Stomach (tissue), 4 donors: Measurements from ENCODE around the gene GFRA3.

ENCODE experiments used
- CTCF ChIP-seq, 7 experiments: fragments of 450-650 bp in 4 of 7; fragments of 200-600 bp in 3 of 7; sonication (generic) in 3 of 7; IDR thresholded peaks; one replicate each; pipeline ENCODE4 v1.5.1; 2016 to 2019; ENCODE audit warnings: antibody characterized with exemption in 7 of 7, control low read depth in 2 of 7, mild to moderate bottlenecking in 1 of 7
- EP300 ChIP-seq: sonication (generic); formaldehyde crosslinking; IDR thresholded peaks from one replicate; pipeline ENCODE4 v1.6.1; 2017; ENCODE audit warnings: antibody characterized with exemption
- POLR2A ChIP-seq, 4 donors: fragments of 450-650 bp; IDR thresholded peaks; one replicate each; pipeline ENCODE4 v1.6.1; 2016; ENCODE audit warnings: antibody characterized with exemption in 4 of 4, control low read depth in 2 of 4, mild to moderate bottlenecking in 1 of 4, moderate library complexity in 1 of 4
- POLR2AphosphoS5 ChIP-seq, 3 donors: sonication (generic); formaldehyde crosslinking; IDR thresholded peaks; one replicate each; pipeline ENCODE4 v1.6.1; 2016; ENCODE audit warnings: antibody characterized with exemption in 3 of 3

DNA sequence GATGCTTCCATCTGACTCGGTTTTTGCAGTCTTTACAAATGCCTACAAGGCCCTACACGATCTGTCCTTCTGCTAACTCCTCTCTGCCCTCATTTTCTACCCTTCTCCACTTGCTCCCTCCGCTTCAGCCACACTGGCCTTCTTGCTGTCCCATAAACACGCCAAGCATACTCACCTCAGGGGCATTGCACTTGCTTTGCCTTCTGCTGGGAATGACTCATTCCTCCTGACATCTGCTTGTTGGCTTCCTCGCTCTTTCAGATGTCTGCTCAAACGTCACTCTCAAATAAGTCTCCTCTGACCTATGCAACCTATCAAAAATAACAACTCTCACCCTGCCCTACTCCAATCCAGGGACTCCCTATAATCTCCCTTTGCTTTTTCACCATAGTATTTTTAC, 29.0 kb upstream of the GFRA3 start:
- TF ChIP-seq EP300 (no peak), CTCF (IDR thresholded peaks at IDR 0.05) (no peak), POLR2AphosphoS5 (IDR thresholded peaks at IDR 0.05) (no peak), POLR2A (IDR thresholded peaks at IDR 0.05) (no peak)
